Neural crest cell (in vitro differentiated cells): ENCODE results near the gene SLC5A12. TPM values are rescaled to one million over a fixed set of nuclear protein-coding genes. Genes with fewer than 3 reads are reported as not detected.

Experiments used
- DNase-seq: peaks from one replicate; pipeline ENCODE4 v3.0.0; 2021; ENCODE audit warnings: low read depth, mixed read lengths, low spot score
- H3K27ac Mint-ChIP-seq: one replicate; pipeline ENCODE4 v1.8.0; 2021; ENCODE audit warnings: mild to moderate bottlenecking, mixed read lengths; ENCODE audit not compliant: unreplicated experiment
- H3K27me3 Mint-ChIP-seq: 2 replicates; pipeline ENCODE4 v1.8.0; 2021; ENCODE audit warnings: low read depth, mild to moderate bottlenecking, mixed read lengths
- H3K36me3 Mint-ChIP-seq: 2 replicates; pipeline ENCODE4 v1.8.0; 2021; ENCODE audit warnings: low read depth, mild to moderate bottlenecking, mixed read lengths
- H3K4me1 Mint-ChIP-seq: 2 replicates; pipeline ENCODE4 v1.8.0; 2021; ENCODE audit warnings: mixed read lengths
- H3K4me3 Mint-ChIP-seq: one replicate; pipeline ENCODE4 v1.8.0; 2021; ENCODE audit warnings: mild to moderate bottlenecking, mixed read lengths
- H3K9me3 Mint-ChIP-seq: 2 replicates; pipeline ENCODE4 v1.8.0; 2021; ENCODE audit warnings: mixed read lengths
- long read RNA-seq: library from polyadenylated mRNA; unstranded; transcript quantifications from one replicate; pipeline ENCODE4 v2.0.0, GENCODE V29; 2020
- total RNA-seq: library from RNA; stranded (reverse); gene quantifications from 2 replicates; pipeline ENCODE4 v1.2.1, GENCODE V29; 2021
- TF ChIP-seq, protein P1 (sequence below): fragments of 200-600 bp; sonication (generic); conservative IDR thresholded peaks from 2 replicates; pipeline ENCODE4 v1.5.0; 2021; ENCODE audit warnings: antibody characterized with exemption, mild to moderate bottlenecking

Gene SLC5A12, protein sequence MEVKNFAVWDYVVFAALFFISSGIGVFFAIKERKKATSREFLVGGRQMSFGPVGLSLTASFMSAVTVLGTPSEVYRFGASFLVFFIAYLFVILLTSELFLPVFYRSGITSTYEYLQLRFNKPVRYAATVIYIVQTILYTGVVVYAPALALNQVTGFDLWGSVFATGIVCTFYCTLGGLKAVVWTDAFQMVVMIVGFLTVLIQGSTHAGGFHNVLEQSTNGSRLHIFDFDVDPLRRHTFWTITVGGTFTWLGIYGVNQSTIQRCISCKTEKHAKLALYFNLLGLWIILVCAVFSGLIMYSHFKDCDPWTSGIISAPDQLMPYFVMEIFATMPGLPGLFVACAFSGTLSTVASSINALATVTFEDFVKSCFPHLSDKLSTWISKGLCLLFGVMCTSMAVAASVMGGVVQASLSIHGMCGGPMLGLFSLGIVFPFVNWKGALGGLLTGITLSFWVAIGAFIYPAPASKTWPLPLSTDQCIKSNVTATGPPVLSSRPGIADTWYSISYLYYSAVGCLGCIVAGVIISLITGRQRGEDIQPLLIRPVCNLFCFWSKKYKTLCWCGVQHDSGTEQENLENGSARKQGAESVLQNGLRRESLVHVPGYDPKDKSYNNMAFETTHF
- 3.4 and 4.1 TPM in 2 replicates for total RNA-seq
- long read RNA-seq, partial matches to known transcripts, result 4 of 4 reads
- long read RNA-seq, other reads (novel, unspliced or antisense), result 0 of 4 reads

DNA sequence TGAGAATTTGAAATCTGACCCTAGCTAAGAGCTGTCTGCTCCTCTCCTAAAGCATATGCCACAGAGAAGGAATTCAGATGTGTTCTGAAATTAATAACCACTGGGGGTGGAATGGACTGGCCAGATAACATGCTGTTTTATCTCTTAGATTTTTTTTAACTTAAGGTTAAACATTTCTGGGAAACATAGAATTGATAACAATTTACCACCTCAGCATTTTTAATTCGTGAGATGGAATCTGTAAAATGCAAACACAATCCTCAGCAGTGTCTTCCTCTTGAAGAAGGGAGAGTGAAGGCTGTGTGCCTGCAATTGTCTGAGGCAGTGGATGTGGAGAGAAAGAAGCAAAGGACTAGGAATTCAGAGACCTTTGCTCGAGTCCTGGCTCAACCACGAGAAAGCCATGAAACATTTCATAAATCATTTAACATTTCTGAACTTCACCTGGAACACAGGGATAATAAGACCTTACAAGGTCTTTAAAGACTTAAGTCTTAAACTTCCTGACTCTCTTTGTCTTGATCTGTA, at the start of gene SLC5A12:
SLC5A12 (minus strand) TSS at position 113 of the 528 bp plus-strand sequence. CDS start 346 bp downstream, outside the sequence.
- Mint-ChIP-seq H3K27ac (no peak within 1 kb of the TSS), H3K4me3 (no peak within 1 kb of the TSS), H3K4me1 (peaks cover 3% of the 10 kb centered on the region), H3K27me3 (no peaks in the 10 kb centered on the region), H3K36me3 (no peaks in the 10 kb centered on the region), H3K9me3 (peaks cover 6% of the 10 kb centered on the region)
- no peak for DNase-seq
- TF ChIP-seq, protein P1, sequence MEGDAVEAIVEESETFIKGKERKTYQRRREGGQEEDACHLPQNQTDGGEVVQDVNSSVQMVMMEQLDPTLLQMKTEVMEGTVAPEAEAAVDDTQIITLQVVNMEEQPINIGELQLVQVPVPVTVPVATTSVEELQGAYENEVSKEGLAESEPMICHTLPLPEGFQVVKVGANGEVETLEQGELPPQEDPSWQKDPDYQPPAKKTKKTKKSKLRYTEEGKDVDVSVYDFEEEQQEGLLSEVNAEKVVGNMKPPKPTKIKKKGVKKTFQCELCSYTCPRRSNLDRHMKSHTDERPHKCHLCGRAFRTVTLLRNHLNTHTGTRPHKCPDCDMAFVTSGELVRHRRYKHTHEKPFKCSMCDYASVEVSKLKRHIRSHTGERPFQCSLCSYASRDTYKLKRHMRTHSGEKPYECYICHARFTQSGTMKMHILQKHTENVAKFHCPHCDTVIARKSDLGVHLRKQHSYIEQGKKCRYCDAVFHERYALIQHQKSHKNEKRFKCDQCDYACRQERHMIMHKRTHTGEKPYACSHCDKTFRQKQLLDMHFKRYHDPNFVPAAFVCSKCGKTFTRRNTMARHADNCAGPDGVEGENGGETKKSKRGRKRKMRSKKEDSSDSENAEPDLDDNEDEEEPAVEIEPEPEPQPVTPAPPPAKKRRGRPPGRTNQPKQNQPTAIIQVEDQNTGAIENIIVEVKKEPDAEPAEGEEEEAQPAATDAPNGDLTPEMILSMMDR, result no peak

DNA sequence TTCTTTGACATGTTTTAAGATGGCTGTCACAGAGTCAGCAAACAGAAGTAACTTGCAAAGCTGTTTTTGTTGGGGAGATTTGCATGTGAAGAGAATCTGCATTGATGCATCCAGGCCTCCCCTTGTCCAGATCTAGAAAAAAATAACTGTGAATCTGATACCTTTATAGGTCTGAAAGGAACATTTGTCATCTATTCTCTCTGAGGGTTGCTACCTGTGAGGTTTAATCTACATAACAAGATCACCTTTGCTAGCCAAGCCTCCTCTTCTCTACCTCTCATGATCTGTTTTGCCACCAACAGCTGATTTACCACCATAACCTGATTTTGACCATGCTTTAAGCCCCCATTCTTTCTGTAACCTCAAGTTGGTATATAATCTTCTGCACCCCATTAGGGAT, 47.2 kb upstream of the SLC5A12 start:
- H3K27ac Mint-ChIP-seq, result no peak overlapping the region
- H3K4me1 Mint-ChIP-seq, result no peaks in the 10 kb centered on the region
- H3K27me3 Mint-ChIP-seq, result no peaks in the 10 kb centered on the region
- TF ChIP-seq, protein P1, result no peak
- peaks cover 6% of the 10 kb centered on the region for H3K9me3 Mint-ChIP-seq
- DNase-seq, result no peak
- H3K4me3 Mint-ChIP-seq, result no peak overlapping the region
- no peaks in the 10 kb centered on the region for H3K36me3 Mint-ChIP-seq

DNA sequence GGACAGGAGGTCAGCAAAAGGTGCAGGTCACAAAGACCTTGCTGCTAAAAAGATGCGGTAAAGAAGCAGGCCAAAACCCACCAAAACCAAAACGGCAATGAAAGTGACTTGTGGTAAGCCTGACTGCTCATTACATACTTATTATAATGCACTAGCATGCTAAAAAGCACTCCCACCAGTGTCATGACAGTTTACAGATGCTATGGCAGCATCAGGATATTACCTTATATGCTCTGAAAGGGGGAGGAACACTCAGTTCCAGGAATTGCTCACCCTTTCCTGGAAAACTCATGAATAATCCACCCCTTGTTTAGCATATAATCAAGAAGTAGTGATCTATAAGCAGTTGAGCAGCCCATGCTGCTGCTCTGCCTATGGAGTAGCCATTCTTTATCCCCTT, 45.2 kb upstream of the SLC5A12 start:
- Mint-ChIP-seq H3K9me3 (peaks cover 6% of the 10 kb centered on the region), H3K27me3 (no peaks in the 10 kb centered on the region), H3K4me3 (no peak overlapping the region), H3K27ac (no peak overlapping the region), H3K36me3 (no peaks in the 10 kb centered on the region), H3K4me1 (no peaks in the 10 kb centered on the region)
- TF ChIP-seq, protein P1, result no peak
- DNase-seq, result no peak

DNA sequence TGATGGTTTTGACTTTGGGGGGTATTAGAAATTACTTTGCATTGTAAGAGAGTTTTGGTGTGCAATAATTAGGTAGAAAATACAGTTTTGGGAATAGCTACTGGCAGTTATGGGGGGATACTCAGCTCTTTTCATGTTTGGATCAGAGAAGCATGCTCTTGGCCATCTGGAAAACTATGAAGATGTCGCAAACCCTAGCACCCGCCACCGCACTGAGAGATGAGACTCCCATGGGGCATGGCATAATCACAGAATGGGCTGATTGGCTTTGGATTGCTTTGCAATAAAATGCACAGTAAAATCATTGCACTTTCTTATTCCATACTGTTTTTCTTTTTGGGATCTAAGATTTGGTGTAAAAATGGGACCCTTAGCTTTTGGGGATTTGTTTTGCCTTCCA, 43.5 kb upstream of the SLC5A12 start:
- Mint-ChIP-seq H3K36me3 (no peaks in the 10 kb centered on the region), H3K4me1 (no peaks in the 10 kb centered on the region), H3K27ac (no peak overlapping the region), H3K4me3 (no peak overlapping the region), H3K27me3 (no peaks in the 10 kb centered on the region), H3K9me3 (peaks cover 6% of the 10 kb centered on the region)
- no peak for DNase-seq
- TF ChIP-seq, protein P1, result no peak

DNA sequence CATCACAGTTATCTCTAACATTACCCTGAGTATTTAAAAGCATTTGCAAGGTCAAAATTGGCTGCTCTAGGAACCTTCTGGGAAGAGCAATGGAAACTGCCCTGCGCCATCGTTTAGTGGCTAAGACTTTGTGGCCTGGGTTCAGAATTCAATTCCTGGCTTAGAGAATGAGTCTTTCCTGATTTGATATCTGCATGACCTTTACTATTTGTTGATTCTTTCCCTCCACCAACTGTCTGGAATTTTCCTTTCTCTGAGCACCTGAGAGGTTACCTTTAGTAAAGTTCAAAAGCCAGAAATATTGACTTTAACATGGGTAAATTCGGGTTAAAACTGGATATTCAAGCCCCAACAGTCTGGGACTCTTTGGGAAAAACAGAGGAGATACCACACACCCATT, 43.0 kb upstream of the SLC5A12 start:
- Mint-ChIP-seq H3K9me3 (peaks cover 3% of the 10 kb centered on the region), H3K27ac (no peak overlapping the region), H3K4me1 (no peaks in the 10 kb centered on the region), H3K36me3 (no peaks in the 10 kb centered on the region), H3K27me3 (no peaks in the 10 kb centered on the region), H3K4me3 (no peak overlapping the region)
- TF ChIP-seq, protein P1, result no peak
- no peak for DNase-seq
